Suprapubic skin (tissue), 3 donors: ENCODE measurements around the gene NLGN4Y.

Source experiments
- POLR2AphosphoS5 ChIP-seq, 3 donors: sonication (generic); formaldehyde crosslinking; IDR thresholded peaks; one replicate each; pipeline ENCODE4 v1.6.1; 2017; ENCODE audit warnings: antibody characterized with exemption in 3 of 3
- TF ChIP-seq, protein P1 (sequence below), 2 donors: fragments of 200-600 bp in 1 of 2; fragments of 450-650 bp in 1 of 2; sonication (generic) in 1 of 2; IDR thresholded peaks; one replicate each; pipeline ENCODE4 v1.5.1; 2016 to 2019; ENCODE audit warnings: antibody characterized with exemption in 2 of 2, mild to moderate bottlenecking in 1 of 2, moderate library complexity in 1 of 2

GRCh38 chrY:14748329-14748728 lies 224.0 kb downstream of the NLGN4Y start:
- TF ChIP-seq, protein P1, sequence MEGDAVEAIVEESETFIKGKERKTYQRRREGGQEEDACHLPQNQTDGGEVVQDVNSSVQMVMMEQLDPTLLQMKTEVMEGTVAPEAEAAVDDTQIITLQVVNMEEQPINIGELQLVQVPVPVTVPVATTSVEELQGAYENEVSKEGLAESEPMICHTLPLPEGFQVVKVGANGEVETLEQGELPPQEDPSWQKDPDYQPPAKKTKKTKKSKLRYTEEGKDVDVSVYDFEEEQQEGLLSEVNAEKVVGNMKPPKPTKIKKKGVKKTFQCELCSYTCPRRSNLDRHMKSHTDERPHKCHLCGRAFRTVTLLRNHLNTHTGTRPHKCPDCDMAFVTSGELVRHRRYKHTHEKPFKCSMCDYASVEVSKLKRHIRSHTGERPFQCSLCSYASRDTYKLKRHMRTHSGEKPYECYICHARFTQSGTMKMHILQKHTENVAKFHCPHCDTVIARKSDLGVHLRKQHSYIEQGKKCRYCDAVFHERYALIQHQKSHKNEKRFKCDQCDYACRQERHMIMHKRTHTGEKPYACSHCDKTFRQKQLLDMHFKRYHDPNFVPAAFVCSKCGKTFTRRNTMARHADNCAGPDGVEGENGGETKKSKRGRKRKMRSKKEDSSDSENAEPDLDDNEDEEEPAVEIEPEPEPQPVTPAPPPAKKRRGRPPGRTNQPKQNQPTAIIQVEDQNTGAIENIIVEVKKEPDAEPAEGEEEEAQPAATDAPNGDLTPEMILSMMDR (IDR thresholded peaks at IDR 0.05) = no peak
- TF ChIP-seq POLR2AphosphoS5 (IDR thresholded peaks at IDR 0.05) = no peak
